HepG2 (cell line): ENCODE measurements around the gene POC1A. TPM values are rescaled to one million over a fixed set of nuclear protein-coding genes. Genes with fewer than 3 reads are reported as not detected.
A peak's percentile ranks its signal among the peaks of the same experiment; 100 is the strongest.

Source experiments
- AHR ChIP-seq: IDR thresholded peaks from 2 replicates; pipeline ENCODE4 v1.6.1; 2018; ENCODE audit warnings: missing genetic modification reagents, missing compliant biosample characterization
- ATRX ChIP-seq: sonication (generic); formaldehyde crosslinking; IDR thresholded peaks from 2 replicates; pipeline ENCODE4 v1.4.0; 2020; ENCODE audit warnings: missing genetic modification reagents, borderline replicate concordance
- HDAC2 ChIP-seq: sonication (generic); formaldehyde crosslinking; IDR thresholded peaks from 2 replicates; pipeline ENCODE4 v1.4.0; 2020; ENCODE audit warnings: missing genetic modification reagents
- HHEX ChIP-seq: IDR thresholded peaks from 2 replicates; pipeline ENCODE4 v1.6.1; 2016; ENCODE audit warnings: control low read depth
- ISL2 ChIP-seq: sonication (generic); formaldehyde crosslinking; IDR thresholded peaks from 2 replicates; pipeline ENCODE4 v1.5.0; 2020; ENCODE audit warnings: missing genetic modification reagents
- KDM2A ChIP-seq: sonication (generic); formaldehyde crosslinking; IDR thresholded peaks from 2 replicates; pipeline ENCODE4 v1.4.0; 2020; ENCODE audit warnings: low read depth, missing genetic modification reagents, borderline replicate concordance
- KLF11 ChIP-seq: IDR thresholded peaks from 2 replicates; pipeline ENCODE4 v1.6.1; 2016; ENCODE audit warnings: missing compliant biosample characterization
- MYNN ChIP-seq: sonication (generic); formaldehyde crosslinking; IDR thresholded peaks from 2 replicates; pipeline ENCODE4 v1.4.0; 2020; ENCODE audit warnings: mild to moderate bottlenecking, low read depth, missing genetic modification reagents
- PPARG ChIP-seq: conservative IDR thresholded peaks from 2 replicates; pipeline ENCODE4 v1.6.1; 2016; ENCODE audit warnings: missing biosample characterization, missing genetic modification reagents
- RARG ChIP-seq: sonication (generic); formaldehyde crosslinking; IDR thresholded peaks from 2 replicates; pipeline ENCODE4 v1.4.0; 2020; ENCODE audit warnings: low read depth, mild to moderate bottlenecking, missing genetic modification reagents
- SOX13 ChIP-seq, 3 experiments: fragments of 450-650 bp in 1 of 3; sonication (generic) in 1 of 3; formaldehyde crosslinking in 1 of 3; IDR thresholded peaks in 2 of 3; conservative IDR thresholded peaks in 1 of 3; 2 replicates each; pipeline versions ENCODE4 v1.5.0 to v1.6.1; 2016 to 2020; ENCODE audit warnings: antibody characterized with exemption in 1 of 3, mild to moderate bottlenecking in 1 of 3, missing compliant biosample characterization in 1 of 3, missing genetic modification reagents in 1 of 3, moderate library complexity in 1 of 3
- SP5 ChIP-seq: IDR thresholded peaks from 2 replicates; pipeline ENCODE4 v1.6.1; 2016; ENCODE audit warnings: low read depth, borderline replicate concordance
- TMF1 ChIP-seq: sonication (generic); formaldehyde crosslinking; IDR thresholded peaks from 2 replicates; pipeline ENCODE4 v1.8.1; 2022; ENCODE audit warnings: low read depth, missing genetic modification reagents
- ZNF562 ChIP-seq: sonication (generic); formaldehyde crosslinking; IDR thresholded peaks from 2 replicates; pipeline ENCODE4 v1.8.0; 2022; ENCODE audit warnings: missing genetic modification reagents, borderline replicate concordance
- ZNF619 ChIP-seq: sonication (generic); formaldehyde crosslinking; IDR thresholded peaks from 2 replicates; pipeline ENCODE4 v1.4.0; 2020; ENCODE audit warnings: mild to moderate bottlenecking, missing genetic modification reagents
- ZNF747 ChIP-seq: sonication (generic); formaldehyde crosslinking; IDR thresholded peaks from 2 replicates; pipeline ENCODE4 v1.8.1; 2023; ENCODE audit warnings: missing genetic modification reagents, mild to moderate bottlenecking, borderline replicate concordance
- ZNF766 ChIP-seq: sonication (generic); formaldehyde crosslinking; IDR thresholded peaks from 2 replicates; pipeline ENCODE4 v1.5.0; 2020; ENCODE audit warnings: missing genetic modification reagents, borderline replicate concordance
- ZNF772 ChIP-seq: sonication (generic); formaldehyde crosslinking; IDR thresholded peaks from 2 replicates; pipeline ENCODE4 v1.5.0; 2020; ENCODE audit warnings: mild to moderate bottlenecking, missing genetic modification reagents
- ZNF883 ChIP-seq: sonication (generic); formaldehyde crosslinking; IDR thresholded peaks from 2 replicates; pipeline ENCODE4 v1.5.1; 2020; ENCODE audit warnings: mild to moderate bottlenecking, missing genetic modification reagents; ENCODE audit errors: not compliant biosample characterization
- polyA plus RNA-seq, 8 experiments: library from polyadenylated mRNA; depleted of rRNA in 3 of 8; stranded (reverse) in 7 of 8; unstranded in 1 of 8; fragments of >200 nt; fragmentation: Illumina TruSeq in 4 of 8; extraction: Trizol in 4 of 8; gene quantifications; 2 replicates each; pipeline versions ENCODE4 v1.2.1 to v1.2.3, GENCODE V29; 2011 to 2016; ENCODE audit warnings: low read depth in 4 of 8, missing spikeins in 1 of 8, mixed read lengths in 1 of 8; ENCODE audit not compliant: insufficient read depth in 1 of 8
- total RNA-seq, 5 experiments: library from RNA; depleted of rRNA; stranded (reverse); fragments of >200 nt; fragmentation: Illumina TruSeq; extraction: Trizol; gene quantifications; 2 replicates each; pipeline ENCODE4 v1.2.3, GENCODE V29; 2016; ENCODE audit warnings: low read depth in 1 of 5
- TF ChIP-seq, protein P1 (sequence below): sonication (generic); formaldehyde crosslinking; IDR thresholded peaks from 2 replicates; pipeline ENCODE4 v1.8.0; 2022; ENCODE audit warnings: mild to moderate bottlenecking, missing genetic modification reagents, moderate library complexity
- TF ChIP-seq, protein P2 (sequence below): sonication (generic); formaldehyde crosslinking; IDR thresholded peaks from 2 replicates; pipeline ENCODE4 v1.4.0; 2020; ENCODE audit warnings: missing genetic modification reagents
- TF ChIP-seq, protein P3 (sequence below): sonication (generic); formaldehyde crosslinking; conservative IDR thresholded peaks from 2 replicates; pipeline ENCODE4 v1.4.0; 2020; ENCODE audit warnings: missing genetic modification reagents
- TF ChIP-seq, protein P4 (sequence below): IDR thresholded peaks from 2 replicates; pipeline ENCODE4 v1.6.1; 2012; ENCODE audit warnings: low read depth, low read length, improper control_type of control experiment

POC1A gene
- total and polyA plus RNA-seq, 2 of the 13 experiments (the other 11 are each of a cell fraction or from before 2014, with no cell fraction given): 14.6 to 20.0 TPM

DNA sequence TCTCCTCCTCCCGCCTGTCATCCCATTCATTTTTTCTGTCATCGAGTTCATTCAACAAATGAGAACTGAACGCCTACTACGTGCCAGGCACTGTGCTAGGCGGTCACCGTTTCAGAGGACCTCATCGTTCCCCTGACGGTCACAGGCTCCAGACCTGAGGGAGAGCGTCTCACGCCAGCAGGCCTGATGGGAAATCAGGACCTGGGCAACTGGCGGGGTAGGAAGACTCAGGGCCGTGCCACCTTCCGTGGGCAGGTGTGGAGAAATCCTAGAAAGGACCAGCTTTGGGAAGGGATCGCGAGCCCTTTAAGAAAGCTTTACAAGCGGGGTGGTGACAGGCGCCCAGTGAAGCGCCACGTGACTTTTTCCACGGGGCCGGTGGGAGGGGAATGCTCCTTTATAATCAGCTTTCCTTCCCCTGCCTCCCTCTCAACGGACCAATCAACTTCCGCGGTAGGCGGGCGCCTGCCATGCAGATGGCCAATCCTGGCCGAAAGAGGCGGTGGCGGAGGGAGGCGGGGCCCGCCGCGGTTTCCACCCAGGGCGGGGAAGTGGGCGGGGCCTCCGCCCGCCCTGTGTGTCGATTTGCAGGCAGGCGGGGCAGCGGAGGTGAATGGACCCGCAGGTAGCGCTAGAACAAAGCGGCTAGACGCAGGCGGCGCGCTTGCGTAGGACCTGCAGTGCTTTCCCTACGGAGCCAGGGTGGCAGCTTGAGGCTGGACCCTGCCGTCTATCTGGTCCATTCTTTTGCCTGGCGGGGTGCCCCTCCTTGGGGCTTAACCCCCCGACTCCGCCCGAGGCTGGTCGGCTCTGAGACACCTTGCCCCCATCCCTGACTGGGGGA, 97.0 kb downstream of the POC1A start (continued):
- TF ChIP-seq, protein P1, sequence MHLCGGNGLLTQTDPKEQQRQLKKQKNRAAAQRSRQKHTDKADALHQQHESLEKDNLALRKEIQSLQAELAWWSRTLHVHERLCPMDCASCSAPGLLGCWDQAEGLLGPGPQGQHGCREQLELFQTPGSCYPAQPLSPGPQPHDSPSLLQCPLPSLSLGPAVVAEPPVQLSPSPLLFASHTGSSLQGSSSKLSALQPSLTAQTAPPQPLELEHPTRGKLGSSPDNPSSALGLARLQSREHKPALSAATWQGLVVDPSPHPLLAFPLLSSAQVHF (CRISPR knock-in tag): no peak
- TF ChIP-seq TMF1 (CRISPR knock-in tag) (0 out of 2 replicates have a peak, but pooled peaks have one; percentile 43), ZNF747 (CRISPR knock-in tag) (no peak), ISL2 (CRISPR knock-in tag) (no peak; the same call in 1 of the 2 replicates), AHR (peak; percentile 14; the same call in 1 of the 2 replicates), HDAC2 (CRISPR knock-in tag) (peak; percentile 25), SOX13 (IDR thresholded peaks at IDR 0.05) (no peak), SOX13 (CRISPR knock-in tag; conservative IDR thresholded peaks at IDR 0.05 in 1 of 2, IDR thresholded peaks at IDR 0.05 in 1 of 2) (peak in 1 of 2 experiments; percentile 53; a peak in 1 of 4 replicates), ATRX (no peak), ZNF619 (CRISPR knock-in tag) (no peak), KLF11 (CRISPR knock-in tag) (0 out of 2 replicates have a peak, but pooled peaks have one; percentile 67), ZNF883 (CRISPR knock-in tag) (no peak), MYNN (CRISPR knock-in tag) (no peak), KDM2A (peak; percentile 70), RARG (CRISPR knock-in tag) (no peak), ZNF562 (CRISPR knock-in tag) (no peak), PPARG (CRISPR knock-in tag) (no peak), HHEX (CRISPR knock-in tag) (no peak), SP5 (CRISPR knock-in tag) (peak; percentile 77), ZNF766 (CRISPR knock-in tag) (no peak), ZNF772 (CRISPR knock-in tag) (no peak)
- TF ChIP-seq, protein P2, sequence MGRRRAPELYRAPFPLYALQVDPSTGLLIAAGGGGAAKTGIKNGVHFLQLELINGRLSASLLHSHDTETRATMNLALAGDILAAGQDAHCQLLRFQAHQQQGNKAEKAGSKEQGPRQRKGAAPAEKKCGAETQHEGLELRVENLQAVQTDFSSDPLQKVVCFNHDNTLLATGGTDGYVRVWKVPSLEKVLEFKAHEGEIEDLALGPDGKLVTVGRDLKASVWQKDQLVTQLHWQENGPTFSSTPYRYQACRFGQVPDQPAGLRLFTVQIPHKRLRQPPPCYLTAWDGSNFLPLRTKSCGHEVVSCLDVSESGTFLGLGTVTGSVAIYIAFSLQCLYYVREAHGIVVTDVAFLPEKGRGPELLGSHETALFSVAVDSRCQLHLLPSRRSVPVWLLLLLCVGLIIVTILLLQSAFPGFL (CRISPR knock-in tag): no peak
- TF ChIP-seq, protein P3, sequence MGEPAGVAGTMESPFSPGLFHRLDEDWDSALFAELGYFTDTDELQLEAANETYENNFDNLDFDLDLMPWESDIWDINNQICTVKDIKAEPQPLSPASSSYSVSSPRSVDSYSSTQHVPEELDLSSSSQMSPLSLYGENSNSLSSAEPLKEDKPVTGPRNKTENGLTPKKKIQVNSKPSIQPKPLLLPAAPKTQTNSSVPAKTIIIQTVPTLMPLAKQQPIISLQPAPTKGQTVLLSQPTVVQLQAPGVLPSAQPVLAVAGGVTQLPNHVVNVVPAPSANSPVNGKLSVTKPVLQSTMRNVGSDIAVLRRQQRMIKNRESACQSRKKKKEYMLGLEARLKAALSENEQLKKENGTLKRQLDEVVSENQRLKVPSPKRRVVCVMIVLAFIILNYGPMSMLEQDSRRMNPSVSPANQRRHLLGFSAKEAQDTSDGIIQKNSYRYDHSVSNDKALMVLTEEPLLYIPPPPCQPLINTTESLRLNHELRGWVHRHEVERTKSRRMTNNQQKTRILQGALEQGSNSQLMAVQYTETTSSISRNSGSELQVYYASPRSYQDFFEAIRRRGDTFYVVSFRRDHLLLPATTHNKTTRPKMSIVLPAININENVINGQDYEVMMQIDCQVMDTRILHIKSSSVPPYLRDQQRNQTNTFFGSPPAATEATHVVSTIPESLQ: no peak
- TF ChIP-seq, protein P4, sequence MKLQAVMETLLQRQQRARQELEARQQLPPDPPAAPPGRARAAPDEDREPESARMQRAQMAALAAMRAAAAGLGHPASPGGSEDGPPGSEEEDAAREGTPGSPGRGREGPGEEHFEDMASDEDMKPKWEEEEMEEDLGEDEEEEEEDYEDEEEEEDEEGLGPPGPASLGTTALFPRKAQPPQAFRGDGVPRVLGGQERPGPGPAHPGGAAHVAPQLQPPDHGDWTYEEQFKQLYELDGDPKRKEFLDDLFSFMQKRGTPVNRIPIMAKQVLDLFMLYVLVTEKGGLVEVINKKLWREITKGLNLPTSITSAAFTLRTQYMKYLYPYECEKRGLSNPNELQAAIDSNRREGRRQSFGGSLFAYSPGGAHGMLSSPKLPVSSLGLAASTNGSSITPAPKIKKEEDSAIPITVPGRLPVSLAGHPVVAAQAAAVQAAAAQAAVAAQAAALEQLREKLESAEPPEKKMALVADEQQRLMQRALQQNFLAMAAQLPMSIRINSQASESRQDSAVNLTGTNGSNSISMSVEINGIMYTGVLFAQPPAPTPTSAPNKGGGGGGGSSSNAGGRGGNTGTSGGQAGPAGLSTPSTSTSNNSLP: no peak
